HG03175 (cell line): Measurements from ENCODE around the gene KIF26A.

Source experiments
- ATAC-seq: cut with Tn5 transposase; IDR thresholded peaks from one replicate; pipeline ENCODE4 v1.9.1; 2021; ENCODE audit warnings: mild to moderate bottlenecking, moderate library complexity; ENCODE audit not compliant: unreplicated experiment

Gene KIF26A

GRCh38 chr14:104189629-104190335 is 51.4 kb downstream of the KIF26A start:
- no peak for ATAC-seq

GRCh38 chr14:104190396-104191000 is 52.1 kb downstream of the KIF26A start:
- no peak for ATAC-seq

GRCh38 chr14:104191409-104191997 is 53.1 kb downstream of the KIF26A start:
- ATAC-seq: no peak

- no peak for ATAC-seq
Measured at GRCh38 chr14:104192146-104192882, 53.9 kb downstream of the KIF26A start.

GRCh38 chr14:104192883-104193245 is 54.5 kb downstream of the KIF26A start:
- no peak for ATAC-seq

DNA sequence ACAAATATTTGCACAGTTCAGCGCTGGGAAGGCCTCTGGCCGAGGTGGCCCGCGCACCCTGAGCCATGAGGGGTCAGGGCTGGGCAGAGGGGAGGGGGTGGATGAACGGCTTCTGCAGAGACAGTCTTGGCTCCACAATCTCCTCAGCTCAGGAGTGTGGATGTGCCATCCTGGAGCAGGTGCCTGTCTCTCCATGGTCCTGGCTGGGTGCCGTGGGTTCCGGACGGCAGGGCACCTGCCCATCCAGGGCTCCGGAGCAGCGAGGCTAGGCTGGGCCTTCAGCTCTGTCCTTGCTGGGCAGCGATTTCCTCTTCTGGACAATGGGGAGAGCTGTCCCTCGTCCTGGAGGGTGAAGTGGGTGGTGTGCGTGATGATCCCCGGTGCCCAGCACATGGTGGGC is 55.6 kb downstream of the KIF26A start:
- no peak for ATAC-seq

DNA sequence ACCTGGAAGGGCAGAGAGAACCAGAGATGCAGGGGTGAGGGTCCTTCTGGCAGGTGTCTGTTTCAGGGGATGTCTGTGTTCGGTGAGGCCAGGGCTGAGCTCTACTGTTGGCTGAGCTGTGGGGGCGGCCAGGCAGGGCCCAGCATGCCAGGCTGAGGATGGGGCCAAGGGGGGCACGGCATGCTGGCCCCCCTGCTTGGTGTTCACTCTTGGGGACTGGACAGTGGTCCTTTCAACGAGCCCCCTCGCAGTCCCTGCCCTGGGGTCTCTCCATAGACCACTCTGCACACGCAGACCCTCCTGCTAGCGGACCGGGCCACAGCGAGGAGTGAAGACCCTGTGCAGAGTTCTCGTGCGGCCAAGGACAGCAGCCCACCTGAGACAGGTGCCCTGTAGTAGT is 56.3 kb downstream of the KIF26A start:
- ATAC-seq: no peak

GRCh38 chr14:104195361-104195760 is 57.0 kb downstream of the KIF26A start:
- ATAC-seq: no peak

DNA sequence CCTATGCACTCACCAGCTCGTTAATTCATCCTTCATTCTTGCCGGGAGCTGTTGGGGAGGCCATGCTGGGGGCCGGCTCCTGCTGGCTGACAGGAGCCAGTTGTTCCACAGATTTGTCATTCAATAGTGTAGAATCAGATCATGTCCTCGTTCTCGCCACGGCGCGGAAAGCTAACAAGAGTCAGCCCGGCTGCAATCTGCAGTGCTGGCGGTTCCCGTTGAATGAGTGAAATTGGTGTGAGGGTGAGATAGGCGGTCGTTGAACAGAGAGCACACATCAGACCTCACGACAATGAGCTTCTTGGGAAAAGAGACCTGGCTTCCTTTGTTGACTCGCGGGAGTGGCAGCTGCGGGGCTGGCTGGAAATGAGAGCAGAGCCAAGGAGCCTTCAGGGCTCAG is 57.5 kb downstream of the KIF26A start:
- ATAC-seq: no peak

DNA sequence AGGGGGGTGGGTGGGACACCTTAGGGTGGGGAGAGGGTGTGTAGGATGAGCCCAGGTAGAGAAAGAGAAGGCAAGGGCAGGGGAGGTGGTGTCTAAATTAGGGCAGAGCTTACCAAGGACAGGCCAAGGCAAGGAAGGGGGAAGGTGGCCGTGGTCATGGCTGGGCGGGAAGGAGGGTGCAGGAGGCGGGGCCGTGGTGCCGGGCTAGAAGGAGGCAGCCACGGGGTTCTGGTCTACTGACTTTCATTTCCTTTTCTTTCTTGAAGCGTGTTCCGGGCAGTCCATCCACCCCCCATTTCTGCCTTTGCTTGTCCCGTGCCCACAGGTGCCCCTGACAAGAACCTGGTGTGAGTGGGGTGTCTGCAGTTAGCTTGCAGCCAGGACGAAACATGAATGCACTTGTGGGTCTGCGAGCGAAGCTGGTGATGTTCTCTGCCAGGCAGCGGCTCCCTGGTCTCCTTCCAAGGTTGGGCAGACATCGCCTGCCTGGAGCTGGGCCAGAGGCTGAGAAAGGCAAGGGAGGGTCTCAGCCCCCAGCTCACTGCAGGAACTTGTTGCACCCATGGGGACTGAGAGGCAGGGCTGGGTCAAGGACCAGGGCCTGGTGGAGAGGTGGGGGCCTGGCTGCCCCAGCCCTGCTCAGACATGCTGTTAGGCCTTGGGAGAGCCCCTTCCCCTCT is 58.2 kb downstream of the KIF26A start:
- ATAC-seq: no peak

- ATAC-seq: no peak
Measured at GRCh38 chr14:104197449-104198247, 59.3 kb downstream of the KIF26A start.

- no peak for ATAC-seq
Measured at GRCh38 chr14:104199266-104199895, 61.0 kb downstream of the KIF26A start.

DNA sequence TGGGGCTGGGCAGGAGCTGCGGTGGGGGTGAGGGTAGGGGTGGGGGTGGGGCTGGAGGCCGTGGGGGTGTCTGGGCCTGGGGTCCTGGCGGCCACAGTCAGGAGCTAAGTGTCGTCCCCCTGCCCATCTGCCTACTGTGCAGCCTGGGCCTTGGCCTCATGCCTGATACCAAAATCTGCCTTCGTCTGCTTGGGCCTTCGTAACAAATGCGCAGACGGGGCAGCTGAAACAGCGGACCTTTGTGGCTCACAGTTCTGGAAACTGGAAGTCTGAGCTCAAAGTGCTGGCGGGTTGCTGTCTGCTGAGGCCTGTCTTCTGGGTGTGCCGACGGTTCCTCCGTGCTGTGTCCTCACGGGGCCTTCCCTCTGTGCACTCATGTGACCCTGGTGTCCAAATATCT is 61.7 kb downstream of the KIF26A start:
- ATAC-seq: no peak

DNA sequence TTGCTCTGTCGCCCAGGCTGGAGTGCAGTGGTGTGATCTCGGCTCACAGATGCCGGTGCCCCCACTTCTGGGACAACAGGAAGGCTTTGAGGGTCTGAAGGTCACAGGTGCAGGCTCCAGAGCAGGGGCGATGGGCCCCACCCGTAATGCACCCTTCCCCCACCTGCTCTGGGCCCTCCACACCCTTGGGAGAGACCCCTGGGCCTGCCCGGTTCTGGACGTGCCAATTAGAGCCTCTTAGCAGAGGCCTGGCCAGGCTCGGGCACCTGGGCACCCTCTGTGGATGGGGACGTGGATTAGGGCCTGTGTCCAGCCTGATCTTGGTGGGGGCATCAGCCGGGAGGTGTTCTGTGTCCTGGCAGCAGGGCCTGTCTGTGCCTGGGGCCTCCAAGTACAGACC is 62.2 kb downstream of the KIF26A start:
- no peak for ATAC-seq

GRCh38 chr14:104201063-104201462 is 62.7 kb downstream of the KIF26A start:
- ATAC-seq: no peak

DNA sequence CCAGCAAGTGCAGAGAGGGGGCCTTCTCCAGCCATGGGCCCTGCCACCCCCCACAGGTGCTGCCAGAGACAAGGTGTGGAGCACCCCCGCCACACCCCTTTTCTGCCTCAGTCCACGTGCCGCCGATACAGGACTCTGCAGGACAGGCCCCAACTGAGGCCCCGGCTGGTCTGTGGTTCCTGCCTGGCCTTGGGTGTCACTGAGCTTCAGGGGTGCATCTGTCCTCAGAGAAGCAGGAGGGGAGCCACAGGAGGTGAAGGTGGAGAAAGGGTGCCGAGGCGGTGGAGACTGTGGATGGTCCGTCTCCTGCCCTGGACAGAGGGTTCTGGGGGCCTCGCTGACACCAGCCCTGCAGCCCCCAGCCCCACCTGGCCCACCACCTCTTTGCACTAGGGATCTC is 63.1 kb downstream of the KIF26A start:
- ATAC-seq: no peak

DNA sequence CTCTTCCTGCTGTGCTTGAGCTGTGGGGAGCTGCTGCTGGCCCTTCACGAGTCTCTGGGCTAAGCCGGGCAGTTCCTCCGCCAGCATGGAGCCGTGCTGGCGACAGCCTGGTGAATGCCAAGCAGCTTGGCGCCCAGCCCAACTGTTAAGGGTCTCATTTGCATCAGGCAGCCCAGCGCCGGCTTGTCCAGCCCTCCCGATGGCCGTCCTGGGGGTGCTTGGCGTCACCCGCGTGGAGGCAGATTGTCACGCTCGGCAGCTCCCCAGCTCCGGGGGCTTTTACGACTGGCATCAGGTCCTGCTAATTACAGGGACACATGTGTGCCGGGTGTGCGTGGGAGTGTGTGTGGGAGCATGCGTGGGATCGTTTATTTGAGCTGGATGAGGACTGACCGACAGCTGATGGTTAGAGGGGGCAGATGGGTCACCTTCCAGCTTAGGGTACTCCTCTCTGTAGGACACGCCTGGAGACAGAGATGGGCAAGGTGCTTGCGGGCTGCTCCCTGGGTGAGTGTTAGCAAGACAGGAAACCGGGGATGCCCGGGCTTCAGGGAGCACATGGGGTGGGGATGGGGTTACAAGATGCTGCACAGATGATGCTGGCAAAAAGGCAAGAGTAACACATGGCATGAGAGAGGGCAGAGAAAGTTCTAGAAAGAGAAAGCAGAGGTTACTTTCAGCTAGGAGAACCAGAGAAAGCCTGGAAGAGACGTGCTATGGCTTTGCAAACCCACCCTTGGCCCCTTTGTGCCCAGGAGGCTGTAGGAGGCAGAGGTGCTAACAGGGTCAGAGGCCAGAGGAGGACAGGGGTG is 64.1 kb downstream of the KIF26A start:
- ATAC-seq: no peak

DNA sequence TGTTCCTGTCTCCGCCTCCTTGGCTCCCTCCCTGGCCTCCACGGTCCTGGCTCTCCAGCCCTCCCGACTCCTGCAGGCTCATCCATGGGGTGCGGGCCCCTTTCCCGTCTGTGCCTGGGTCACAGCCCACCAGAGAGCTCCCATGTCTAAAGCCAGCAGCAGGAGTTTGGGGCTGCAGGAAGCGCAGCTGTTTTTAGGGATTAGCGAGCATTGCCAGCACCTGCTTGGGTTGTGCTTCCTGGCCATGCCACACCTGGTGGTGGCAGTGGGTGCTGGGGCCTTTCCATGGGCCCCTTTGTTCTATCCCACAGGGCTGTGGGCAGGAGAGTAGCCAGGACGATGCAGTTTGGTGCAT is 64.7 kb downstream of the KIF26A start:
- ATAC-seq: no peak

DNA sequence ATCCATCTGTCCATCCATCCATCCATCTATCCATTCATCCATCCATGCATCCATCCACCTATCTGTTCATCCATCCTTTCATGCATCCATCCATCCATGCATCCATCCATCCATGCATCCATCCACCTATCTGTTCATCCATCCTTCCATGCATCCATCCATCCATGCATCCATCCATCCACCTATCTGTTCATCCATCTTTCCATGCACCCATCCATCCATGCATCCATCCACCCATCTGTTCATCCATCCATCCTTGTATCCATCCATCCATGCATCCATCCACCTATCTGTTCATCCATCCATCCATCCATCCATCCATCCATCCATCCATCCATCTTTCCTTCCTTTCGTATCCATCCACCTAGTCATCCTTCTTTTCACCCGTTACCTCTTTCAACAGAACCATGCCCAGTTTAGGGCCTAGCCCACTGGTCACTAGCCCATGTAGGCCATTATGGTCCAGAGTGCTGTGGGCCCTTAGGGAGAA is 66.3 kb downstream of the KIF26A start:
- ATAC-seq: no peak
